ENCODE measurements around the gene LRRTM4. TPM values are rescaled to one million over a fixed set of nuclear protein-coding genes. Genes with fewer than 3 reads are reported as not detected.

The LRRTM4 gene
- total RNA-seq, 1 experiment from 2014 or later = 0.23 TPM

DNA sequence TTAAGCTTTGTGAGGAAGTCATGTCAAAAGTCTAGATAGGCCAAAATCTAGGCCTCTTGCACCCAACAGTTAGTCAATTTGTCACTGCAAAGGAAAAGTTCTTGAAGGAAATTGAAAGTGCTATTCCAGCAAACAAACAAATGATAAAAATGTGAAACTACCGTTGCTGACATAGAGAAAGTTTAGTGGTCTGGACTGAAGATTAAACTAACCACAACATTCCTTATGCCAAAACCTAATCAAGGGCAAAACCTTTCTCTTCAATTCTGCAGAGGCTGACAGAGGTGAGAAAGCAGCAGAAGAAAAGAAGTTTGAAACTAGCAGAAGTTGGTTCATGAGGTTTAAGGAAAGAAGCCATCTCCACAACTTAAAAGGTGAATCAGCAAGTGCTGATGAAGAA lies 44.0 kb upstream of the LRRTM4 start:
- DNase-seq (ENCODE audit: low read depth, low spot score) (no peak), ATAC-seq (no peak)
- H3K27me3 ChIP-seq (ENCODE audit: control insufficient read depth, insufficient read depth, low read length) = no peaks in the 10 kb centered on the region
- CTCF ChIA-PET = no interaction called here
- H3K9me3 ChIP-seq (ENCODE audit: control insufficient read depth, insufficient read depth, low read depth, low read length) = peaks cover 2% of the 10 kb centered on the region; the same call in 1 of the 2 replicates
- intact Hi-C loops (cut with micrococcal nuclease; ENCODE audit: unreplicated experiment) = no loop called here
- H3K4me1 ChIP-seq (ENCODE audit: control insufficient read depth, insufficient read depth, low read length) = no peaks in the 10 kb centered on the region
- POLR2A ChIA-PET = no interaction called here
- H3K36me3 ChIP-seq (ENCODE audit: control insufficient read depth, insufficient read depth, low read length) = no peaks in the 10 kb centered on the region
- TF ChIP-seq POLR2AphosphoS5 (IDR thresholded peaks at IDR 0.05; ENCODE audit: low read depth, low read length) (no peak), SIN3A (IDR thresholded peaks at IDR 0.05; ENCODE audit: borderline replicate concordance, insufficient read depth, low read depth, low read length) (no peak), TCF7L2 (IDR thresholded peaks at IDR 0.05; ENCODE audit: low read depth, low read length) (no peak)
- TF ChIP-seq, protein P1, sequence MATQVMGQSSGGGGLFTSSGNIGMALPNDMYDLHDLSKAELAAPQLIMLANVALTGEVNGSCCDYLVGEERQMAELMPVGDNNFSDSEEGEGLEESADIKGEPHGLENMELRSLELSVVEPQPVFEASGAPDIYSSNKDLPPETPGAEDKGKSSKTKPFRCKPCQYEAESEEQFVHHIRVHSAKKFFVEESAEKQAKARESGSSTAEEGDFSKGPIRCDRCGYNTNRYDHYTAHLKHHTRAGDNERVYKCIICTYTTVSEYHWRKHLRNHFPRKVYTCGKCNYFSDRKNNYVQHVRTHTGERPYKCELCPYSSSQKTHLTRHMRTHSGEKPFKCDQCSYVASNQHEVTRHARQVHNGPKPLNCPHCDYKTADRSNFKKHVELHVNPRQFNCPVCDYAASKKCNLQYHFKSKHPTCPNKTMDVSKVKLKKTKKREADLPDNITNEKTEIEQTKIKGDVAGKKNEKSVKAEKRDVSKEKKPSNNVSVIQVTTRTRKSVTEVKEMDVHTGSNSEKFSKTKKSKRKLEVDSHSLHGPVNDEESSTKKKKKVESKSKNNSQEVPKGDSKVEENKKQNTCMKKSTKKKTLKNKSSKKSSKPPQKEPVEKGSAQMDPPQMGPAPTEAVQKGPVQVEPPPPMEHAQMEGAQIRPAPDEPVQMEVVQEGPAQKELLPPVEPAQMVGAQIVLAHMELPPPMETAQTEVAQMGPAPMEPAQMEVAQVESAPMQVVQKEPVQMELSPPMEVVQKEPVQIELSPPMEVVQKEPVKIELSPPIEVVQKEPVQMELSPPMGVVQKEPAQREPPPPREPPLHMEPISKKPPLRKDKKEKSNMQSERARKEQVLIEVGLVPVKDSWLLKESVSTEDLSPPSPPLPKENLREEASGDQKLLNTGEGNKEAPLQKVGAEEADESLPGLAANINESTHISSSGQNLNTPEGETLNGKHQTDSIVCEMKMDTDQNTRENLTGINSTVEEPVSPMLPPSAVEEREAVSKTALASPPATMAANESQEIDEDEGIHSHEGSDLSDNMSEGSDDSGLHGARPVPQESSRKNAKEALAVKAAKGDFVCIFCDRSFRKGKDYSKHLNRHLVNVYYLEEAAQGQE (IDR thresholded peaks at IDR 0.05; ENCODE audit: insufficient read depth in 1 of 2, low read depth in 2 of 2, low read length in 1 of 2) = no peak
- TF ChIP-seq, protein P2, sequence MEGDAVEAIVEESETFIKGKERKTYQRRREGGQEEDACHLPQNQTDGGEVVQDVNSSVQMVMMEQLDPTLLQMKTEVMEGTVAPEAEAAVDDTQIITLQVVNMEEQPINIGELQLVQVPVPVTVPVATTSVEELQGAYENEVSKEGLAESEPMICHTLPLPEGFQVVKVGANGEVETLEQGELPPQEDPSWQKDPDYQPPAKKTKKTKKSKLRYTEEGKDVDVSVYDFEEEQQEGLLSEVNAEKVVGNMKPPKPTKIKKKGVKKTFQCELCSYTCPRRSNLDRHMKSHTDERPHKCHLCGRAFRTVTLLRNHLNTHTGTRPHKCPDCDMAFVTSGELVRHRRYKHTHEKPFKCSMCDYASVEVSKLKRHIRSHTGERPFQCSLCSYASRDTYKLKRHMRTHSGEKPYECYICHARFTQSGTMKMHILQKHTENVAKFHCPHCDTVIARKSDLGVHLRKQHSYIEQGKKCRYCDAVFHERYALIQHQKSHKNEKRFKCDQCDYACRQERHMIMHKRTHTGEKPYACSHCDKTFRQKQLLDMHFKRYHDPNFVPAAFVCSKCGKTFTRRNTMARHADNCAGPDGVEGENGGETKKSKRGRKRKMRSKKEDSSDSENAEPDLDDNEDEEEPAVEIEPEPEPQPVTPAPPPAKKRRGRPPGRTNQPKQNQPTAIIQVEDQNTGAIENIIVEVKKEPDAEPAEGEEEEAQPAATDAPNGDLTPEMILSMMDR (IDR thresholded peaks at IDR 0.05) = no peak
- BruUV-seq (replicated peaks) = no TSS peak
- H3K4me3 ChIP-seq (ENCODE audit: low read depth in 2 of 2, low read length in 2 of 2) = no peak overlapping the region
- H3K27ac ChIP-seq (ENCODE audit: low read length) = peak overlapping the region; percentile 65; the same call in 1 of the 2 replicates
- in situ Hi-C loops (cut with HindIII; ENCODE audit: low pct_unique_long_range_greater_than_20kb, low sequenced_read_pairs) = no loop called here

DNA sequence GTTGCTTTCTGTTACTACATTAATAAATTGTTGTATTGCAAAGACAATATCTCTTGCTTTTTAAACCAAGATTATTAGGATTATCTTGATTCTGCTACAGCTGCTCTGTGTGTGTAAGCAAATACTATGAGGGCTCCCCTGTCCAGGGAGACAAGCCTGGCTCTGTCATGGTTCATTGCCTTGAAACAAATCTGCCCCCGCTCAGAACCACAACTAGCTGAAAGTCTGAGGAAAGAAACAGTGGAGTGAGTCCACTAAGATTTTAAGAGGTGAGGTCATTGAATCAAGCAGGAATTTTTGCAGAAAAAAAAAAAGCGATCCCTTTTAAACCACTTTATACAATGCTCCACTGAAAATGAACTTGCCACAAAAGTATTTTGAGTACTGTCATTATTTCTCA lies 30.8 kb upstream of the LRRTM4 start:
- POLR2A ChIA-PET = no interaction called here
- in situ Hi-C loops (cut with HindIII; ENCODE audit: low pct_unique_long_range_greater_than_20kb, low sequenced_read_pairs) = no loop called here
- no peaks in the 10 kb centered on the region for H3K9me3 ChIP-seq (ENCODE audit: control insufficient read depth, insufficient read depth, low read depth, low read length)
- H3K27me3 ChIP-seq (ENCODE audit: control insufficient read depth, insufficient read depth, low read length) = no peaks in the 10 kb centered on the region
- CTCF ChIA-PET = no interaction called here
- no peak overlapping the region for H3K27ac ChIP-seq (ENCODE audit: low read length)
- no peaks in the 10 kb centered on the region for H3K4me1 ChIP-seq (ENCODE audit: control insufficient read depth, insufficient read depth, low read length)
- TF ChIP-seq SIN3A (IDR thresholded peaks at IDR 0.05; ENCODE audit: borderline replicate concordance, insufficient read depth, low read depth, low read length) (no peak), POLR2AphosphoS5 (IDR thresholded peaks at IDR 0.05; ENCODE audit: low read depth, low read length) (no peak), TCF7L2 (IDR thresholded peaks at IDR 0.05; ENCODE audit: low read depth, low read length) (no peak)
- TF ChIP-seq, protein P1 (IDR thresholded peaks at IDR 0.05; ENCODE audit: insufficient read depth in 1 of 2, low read depth in 2 of 2, low read length in 1 of 2) = no peak
- TF ChIP-seq, protein P2 (IDR thresholded peaks at IDR 0.05) = no peak
- H3K4me3 ChIP-seq (ENCODE audit: low read depth in 2 of 2, low read length in 2 of 2) = no peak overlapping the region
- BruUV-seq (replicated peaks) = no TSS peak
- no peak for ATAC-seq
- intact Hi-C loops (cut with micrococcal nuclease; ENCODE audit: unreplicated experiment) = no loop called here
- no peak for DNase-seq (ENCODE audit: low read depth, low spot score)
- no peaks in the 10 kb centered on the region for H3K36me3 ChIP-seq (ENCODE audit: control insufficient read depth, insufficient read depth, low read length)
